ENCODE measurements around the gene YY1. TPM values are rescaled to one million over a fixed set of nuclear protein-coding genes. Genes with fewer than 3 reads are reported as not detected.
"Not testable (repeated sequence)": the region's sequence is repeated elsewhere in the genome, so short reads cannot be mapped to it uniquely, and the experiment has no call there.

The YY1 gene
- total RNA-seq, 2 donors from 2014 or later: 44.4 to 60.7 TPM

GRCh38 chr14:100225169-100225568 is 13.8 kb upstream of the YY1 start:
- Histone ChIP-seq H3K4me1 (replicated peaks) (no peaks in the 10 kb centered on the region), H3K36me3 (no peaks in the 10 kb centered on the region), H3K4me3 (no peak overlapping the region), H3K9me3 (no peaks in the 10 kb centered on the region), H3K27ac (no peak overlapping the region), H3K27me3 (replicated peaks; ENCODE audit: insufficient read depth) (no peaks in the 10 kb centered on the region)
- no peak for DNase-seq (ENCODE audit: low spot score)
- intact Hi-C loops (cut with DNase I): no loop called here
- TF ChIP-seq CTCF (IDR thresholded peaks at IDR 0.05): no peak
- WGBS: 96% methylated on average over 4 of the region's 4 CpGs

- Histone ChIP-seq H3K27me3 (replicated peaks; ENCODE audit: insufficient read depth) (no peaks in the 10 kb centered on the region), H3K4me1 (replicated peaks) (no peaks in the 10 kb centered on the region), H3K27ac (no peak overlapping the region), H3K36me3 (no peaks in the 10 kb centered on the region), H3K4me3 (no peak overlapping the region), H3K9me3 (no peaks in the 10 kb centered on the region)
- no peak for DNase-seq (ENCODE audit: low spot score)
- intact Hi-C loops (cut with DNase I): no loop called here
- TF ChIP-seq CTCF (IDR thresholded peaks at IDR 0.05) (no peak), POLR2A (IDR thresholded peaks at IDR 0.05) (no peak), POLR2AphosphoS5 (IDR thresholded peaks at IDR 0.05) (no peak)
- WGBS: 78% methylated on average over 5 of the region's 5 CpGs
Observed at GRCh38 chr14:100230361-100230760, 8.6 kb upstream of the YY1 start.

- Histone ChIP-seq H3K27ac (no peak overlapping the region), H3K4me1 (replicated peaks) (peaks cover 12% of the 10 kb centered on the region), H3K27me3 (replicated peaks; ENCODE audit: insufficient read depth) (no peaks in the 10 kb centered on the region), H3K9me3 (no peaks in the 10 kb centered on the region), H3K4me3 (no peak overlapping the region), H3K36me3 (no peaks in the 10 kb centered on the region)
- TF ChIP-seq POLR2A (IDR thresholded peaks at IDR 0.05): no peak
- TF ChIP-seq POLR2AphosphoS5 (IDR thresholded peaks at IDR 0.05): no peak
- TF ChIP-seq CTCF (IDR thresholded peaks at IDR 0.05): no peak
- intact Hi-C loops (cut with DNase I): no loop called here
- 74% methylated on average over 4 of the region's 4 CpGs for WGBS
- no peak for DNase-seq (ENCODE audit: low spot score)
Observed at GRCh38 chr14:100234511-100234910, 4.4 kb upstream of the YY1 start.

- 87% methylated on average over 12 of the region's 12 CpGs for WGBS
- H3K27ac ChIP-seq; DNase-seq (ENCODE audit: low spot score); H3K27me3 ChIP-seq (replicated peaks; ENCODE audit: insufficient read depth); H3K9me3 ChIP-seq; H3K36me3 ChIP-seq; H3K4me3 ChIP-seq: not testable (repeated sequence)
- intact Hi-C loops (cut with DNase I): loop anchor here (5.0 kb wide), 1 partner anchor 141 kb away; the partner anchor contains the start of gene WDR25
- H3K4me1 ChIP-seq (replicated peaks): peaks cover 12% of the 10 kb centered on the region
Observed at GRCh38 chr14:100236271-100236818, 2.6 kb upstream of the YY1 start.

- Histone ChIP-seq H3K36me3 (no peaks in the 10 kb centered on the region), H3K4me1 (replicated peaks) (peaks cover 12% of the 10 kb centered on the region), H3K9me3 (no peaks in the 10 kb centered on the region), H3K27me3 (replicated peaks; ENCODE audit: insufficient read depth) (no peaks in the 10 kb centered on the region), H3K27ac (no peak overlapping the region), H3K4me3 (peak overlapping the region in 1 of 2 donors; percentile 99)
- TF ChIP-seq POLR2AphosphoS5 (IDR thresholded peaks at IDR 0.05) (no peak), POLR2A (IDR thresholded peaks at IDR 0.05) (no peak), CTCF (IDR thresholded peaks at IDR 0.05) (no peak)
- intact Hi-C loops (cut with DNase I): loop anchor here (5.0 kb wide), 1 partner anchor 140 kb away; the partner anchor contains the start of gene WDR25
- DNase-seq (ENCODE audit: low spot score): no peak
Observed at GRCh38 chr14:100236881-100237280, 2.1 kb upstream of the YY1 start.
